AML-193 (cell line): Measurements from ENCODE around the gene RPE.
A peak's percentile ranks its signal among the peaks of the same experiment; 100 is the strongest.

Source experiments
- DNase-seq, 2 experiments: peaks; one replicate each; lab custom pipeline; 2025; lab: John Stamatoyannopoulos, UW

RPE gene

GRCh38 chr2:210000464-210001324 lies 1.7 kb upstream of the RPE start:
- DNase-seq, result no peak

DNA sequence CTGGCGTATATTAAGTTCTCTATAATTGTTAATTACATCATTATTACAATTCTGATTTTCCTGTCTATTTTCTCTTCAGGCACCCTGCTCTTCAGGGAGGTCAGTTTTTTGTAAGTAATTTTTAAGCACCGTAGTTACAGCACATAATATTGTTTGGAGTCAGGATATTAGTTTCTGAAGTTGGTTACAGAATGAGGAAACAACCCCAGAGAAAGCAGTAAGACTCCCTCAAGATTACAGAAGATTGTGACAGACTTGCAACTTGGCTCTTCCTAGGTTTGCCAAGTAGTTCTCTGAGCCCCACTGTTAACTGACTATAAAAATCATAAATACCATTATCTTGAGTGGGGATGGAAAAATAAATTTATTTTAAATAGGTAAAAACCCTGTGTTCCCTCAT lies 921 bp downstream of the RPE start:
- peak; percentile 85 to 86 for DNase-seq

DNA sequence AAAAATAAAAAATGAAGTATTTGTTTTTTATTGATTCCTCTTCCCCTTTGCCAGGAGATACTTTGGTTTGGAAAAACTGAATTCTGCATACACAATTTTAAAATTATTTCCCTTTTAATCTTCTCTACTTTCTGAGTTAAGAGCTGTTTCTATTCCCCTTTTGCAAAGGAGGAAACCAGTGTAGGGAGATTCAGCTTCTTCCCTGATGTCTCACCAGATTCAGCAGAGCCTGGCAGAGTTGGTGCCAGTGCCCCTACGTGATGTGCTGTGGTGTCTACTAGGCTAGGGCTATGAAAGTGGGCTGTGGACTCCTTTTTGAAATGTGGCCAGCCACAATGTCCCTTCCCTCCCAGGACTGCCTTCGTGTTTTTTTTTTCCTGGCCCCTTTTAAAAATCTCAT lies 2.4 kb downstream of the RPE start:
- DNase-seq, result peak in 1 of 2 experiments; percentile 7

DNA sequence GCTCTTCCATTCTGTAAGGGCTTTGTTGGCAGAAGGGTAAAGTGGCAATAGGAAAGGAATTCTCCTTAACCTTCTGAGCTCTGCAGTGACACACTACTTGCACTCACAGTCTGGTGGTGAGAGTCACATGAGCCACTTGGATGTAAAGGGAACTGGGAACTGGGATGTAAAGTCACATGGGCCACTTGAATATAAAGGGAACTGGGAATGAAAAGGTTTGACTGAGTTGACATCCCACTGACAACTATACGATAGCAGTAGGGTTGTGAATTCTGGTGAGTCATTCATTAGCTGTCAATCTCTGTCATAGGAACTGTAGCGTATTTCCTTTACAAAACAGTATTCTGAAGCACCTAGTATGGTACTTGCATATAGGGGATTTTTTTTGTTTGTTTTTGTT lies 5.5 kb downstream of the RPE start:
- DNase-seq, result no peak

DNA sequence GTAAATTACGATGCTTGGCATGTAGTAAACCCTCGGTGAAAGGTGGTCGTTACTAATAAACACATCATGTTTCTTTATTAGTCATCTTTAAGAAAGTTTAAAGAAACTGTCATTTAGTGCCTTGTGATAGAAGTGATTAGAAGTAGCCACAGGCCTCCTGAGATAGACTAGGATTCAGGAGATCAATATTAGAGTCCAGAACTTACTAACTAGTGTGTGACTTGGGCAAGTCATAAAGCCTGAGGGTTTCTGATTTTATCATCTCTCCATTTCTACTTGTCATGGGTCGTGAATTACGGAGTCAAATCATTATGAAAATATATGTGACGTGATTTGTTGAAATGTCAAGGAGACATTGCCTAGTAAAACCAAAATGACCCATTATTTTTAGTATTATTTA lies 6.7 kb downstream of the RPE start:
- DNase-seq, result no peak

- DNase-seq, result no peak
Measured at GRCh38 chr2:210009896-210010295, 7.5 kb downstream of the RPE start.

GRCh38 chr2:210020138-210020537 lies 17.7 kb downstream of the RPE start:
- no peak for DNase-seq

DNA sequence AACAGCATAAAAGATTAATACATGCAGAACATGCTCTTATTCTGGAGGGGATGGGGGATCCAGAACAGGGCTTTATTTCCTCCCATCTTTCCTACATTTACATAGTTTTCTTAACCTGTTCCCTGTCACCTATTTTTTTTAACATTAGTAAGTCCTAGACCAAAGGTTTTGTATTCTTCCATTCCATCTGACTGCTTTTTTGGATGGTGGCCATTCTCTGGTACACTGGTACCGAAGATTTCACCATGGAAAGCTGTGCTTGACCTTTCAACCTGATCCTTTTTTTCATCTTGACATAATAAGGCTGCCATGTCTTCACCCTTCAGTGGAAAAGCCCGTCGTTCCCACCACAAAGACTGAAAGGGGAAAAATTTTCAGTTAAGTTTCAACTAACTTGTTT lies 20.4 kb downstream of the RPE start:
- no peak for DNase-seq

- DNase-seq, result no peak
Measured at GRCh38 chr2:210027608-210028007, 25.2 kb downstream of the RPE start.

- DNase-seq, result no peak
Measured at GRCh38 chr2:210028178-210028577, 25.7 kb downstream of the RPE start.

- DNase-seq, result no peak
Measured at GRCh38 chr2:210034087-210034683, 31.7 kb downstream of the RPE start.

GRCh38 chr2:210035679-210036078 lies 33.2 kb downstream of the RPE start:
- no peak for DNase-seq

DNA sequence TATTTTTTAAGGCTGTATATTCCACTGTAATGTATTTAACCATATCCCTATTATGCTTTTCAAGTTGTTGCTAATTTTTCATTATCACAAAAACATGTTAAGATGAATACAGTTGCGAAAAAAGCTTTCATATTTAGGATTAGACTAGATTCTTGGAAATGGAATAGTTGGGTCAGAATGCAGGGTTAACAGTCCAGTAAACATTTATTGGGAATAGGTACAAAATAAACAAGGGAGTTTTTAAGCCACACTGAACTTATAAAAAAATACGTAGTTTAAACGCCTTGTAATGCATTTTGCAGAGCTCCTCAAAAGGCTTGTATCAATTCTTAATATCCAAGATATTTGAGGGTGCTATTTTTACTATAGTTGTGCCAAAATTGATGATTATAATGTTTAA lies 35.6 kb downstream of the RPE start:
- DNase-seq, result no peak

- peak in 1 of 2 experiments; percentile 25 for DNase-seq
Measured at GRCh38 chr2:210046851-210047500, 44.5 kb downstream of the RPE start.

- DNase-seq, result no peak
Measured at GRCh38 chr2:210049831-210050230, 47.4 kb downstream of the RPE start.

GRCh38 chr2:210050885-210051284 lies 48.4 kb downstream of the RPE start:
- DNase-seq, result no peak

DNA sequence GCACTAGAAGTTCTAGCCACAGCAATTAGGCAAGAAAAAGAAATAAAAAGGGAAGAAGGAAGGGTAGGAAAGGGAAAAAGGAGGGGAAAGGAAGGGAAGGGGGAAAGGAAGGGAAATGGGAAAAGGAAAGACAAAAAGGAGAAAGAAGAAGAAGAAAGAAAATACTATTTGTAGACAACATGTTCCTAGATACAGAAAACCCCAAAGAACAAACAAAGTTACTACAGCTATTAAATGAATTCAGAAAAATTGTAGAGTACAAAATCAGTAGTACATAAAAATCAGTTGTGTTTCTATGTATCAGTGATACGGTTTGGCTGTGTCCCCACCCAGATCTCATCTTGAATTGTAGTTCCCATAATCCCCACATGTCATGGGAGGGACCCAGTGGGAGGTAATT lies 52.3 kb downstream of the RPE start:
- no peak for DNase-seq

GRCh38 chr2:210055825-210056224 lies 53.4 kb downstream of the RPE start:
- no peak for DNase-seq

DNA sequence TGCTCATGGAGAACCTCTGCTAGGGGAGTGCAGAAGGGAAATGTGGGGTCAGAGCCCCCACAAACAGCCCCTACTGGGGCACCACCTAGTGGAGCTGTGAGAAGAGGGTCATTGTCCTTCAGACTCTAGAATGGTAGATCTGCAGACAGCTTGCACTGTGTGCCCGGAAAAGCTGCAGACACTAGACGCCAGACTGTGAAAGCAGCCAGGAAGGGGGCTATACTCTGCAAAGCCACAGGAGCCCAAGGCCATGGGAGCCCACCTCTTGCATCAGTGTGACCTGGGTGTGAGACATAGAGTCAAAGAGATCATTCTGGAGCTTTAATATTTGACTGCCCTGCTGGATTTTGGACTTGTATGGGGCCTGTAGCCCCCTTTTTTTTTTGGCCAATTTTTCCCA lies 60.9 kb downstream of the RPE start:
- no peak for DNase-seq
